ENCODE measurements around the gene CFAP251. TPM values are rescaled to one million over a fixed set of nuclear protein-coding genes. Genes with fewer than 3 reads are reported as not detected.

Gene CFAP251
- total and polyA plus RNA-seq, 2 donors (not counting 1 experiment from before 2014, with no cell fraction given), result 2.7 to 7.9 TPM

GRCh38 chr12:121953117-121953692, 34.8 kb downstream of the CFAP251 start:
- TF ChIP-seq EZH2 (IDR thresholded peaks at IDR 0.05; ENCODE audit: low read length, missing control alignments) (no peak), CTCF (conservative IDR thresholded peaks at IDR 0.05 in 1 of 2, IDR thresholded peaks at IDR 0.05 in 1 of 2; ENCODE audit: low read depth in 1 of 2, low read length in 2 of 2) (no peak)
- no peak for DNase-seq (ENCODE audit: low read depth in 2 of 2)
- no peaks in the 10 kb centered on the region for H3K36me3 ChIP-seq (ENCODE audit: control insufficient read depth, insufficient read depth, low read length)
- H3K4me3 ChIP-seq (replicated peaks in 1 of 4; ENCODE audit: control extremely low read depth in 1 of 4, insufficient read depth in 1 of 4, low read depth in 3 of 4, low read length in 4 of 4), result no peak overlapping the region
- no peaks in the 10 kb centered on the region for H3K27me3 ChIP-seq (ENCODE audit: control insufficient read depth, insufficient read depth, low read length)
- H2AFZ ChIP-seq (ENCODE audit: low read length), result no peak overlapping the region
- no peaks in the 10 kb centered on the region for H3K9me3 ChIP-seq (ENCODE audit: control insufficient read depth, insufficient read depth, low read depth, low read length)
- no peaks in the 10 kb centered on the region for H3K79me2 ChIP-seq (ENCODE audit: control insufficient read depth, insufficient read depth, low read length)
- H3K4me1 ChIP-seq (ENCODE audit: control insufficient read depth, extremely low read depth, insufficient read depth, low read length), result no peaks in the 10 kb centered on the region
- H3K9ac ChIP-seq (ENCODE audit: insufficient read depth, low read length), result no peak overlapping the region
- no peak overlapping the region for H3K27ac ChIP-seq (ENCODE audit: insufficient read depth, low read length)
- H4K20me1 ChIP-seq (ENCODE audit: control insufficient read depth, extremely low read depth, insufficient read depth, low read length), result no peaks in the 10 kb centered on the region
- no peak overlapping the region for H3K4me2 ChIP-seq (ENCODE audit: extremely low read depth, insufficient read depth, low read length)

- Histone ChIP-seq H4K20me1 (ENCODE audit: control insufficient read depth, extremely low read depth, insufficient read depth, low read length) (no peaks in the 10 kb centered on the region), H2AFZ (ENCODE audit: low read length) (no peak overlapping the region), H3K4me3 (replicated peaks in 1 of 4; ENCODE audit: control extremely low read depth in 1 of 4, insufficient read depth in 1 of 4, low read depth in 3 of 4, low read length in 4 of 4) (no peak overlapping the region), H3K9me3 (ENCODE audit: control insufficient read depth, insufficient read depth, low read depth, low read length) (no peaks in the 10 kb centered on the region), H3K27me3 (ENCODE audit: control insufficient read depth, insufficient read depth, low read length) (no peaks in the 10 kb centered on the region), H3K4me1 (ENCODE audit: control insufficient read depth, extremely low read depth, insufficient read depth, low read length) (no peaks in the 10 kb centered on the region), H3K27ac (ENCODE audit: insufficient read depth, low read length) (no peak overlapping the region), H3K9ac (ENCODE audit: insufficient read depth, low read length) (no peak overlapping the region), H3K36me3 (ENCODE audit: control insufficient read depth, insufficient read depth, low read length) (no peaks in the 10 kb centered on the region), H3K4me2 (ENCODE audit: extremely low read depth, insufficient read depth, low read length) (no peak overlapping the region), H3K79me2 (ENCODE audit: control insufficient read depth, insufficient read depth, low read length) (no peaks in the 10 kb centered on the region)
- TF ChIP-seq CTCF (conservative IDR thresholded peaks at IDR 0.05 in 1 of 2, IDR thresholded peaks at IDR 0.05 in 1 of 2; ENCODE audit: low read depth in 1 of 2, low read length in 2 of 2) (no peak), EZH2 (IDR thresholded peaks at IDR 0.05; ENCODE audit: low read length, missing control alignments) (no peak)
- no peak for DNase-seq (ENCODE audit: low read depth in 2 of 2)
Measured at GRCh38 chr12:121953695-121954094, 35.3 kb downstream of the CFAP251 start.

- H3K27me3 ChIP-seq (ENCODE audit: control insufficient read depth, insufficient read depth, low read length), result no peaks in the 10 kb centered on the region
- no peak overlapping the region for H3K27ac ChIP-seq (ENCODE audit: insufficient read depth, low read length)
- H3K9me3 ChIP-seq (ENCODE audit: control insufficient read depth, insufficient read depth, low read depth, low read length), result no peaks in the 10 kb centered on the region
- no peaks in the 10 kb centered on the region for H3K36me3 ChIP-seq (ENCODE audit: control insufficient read depth, insufficient read depth, low read length)
- no peak overlapping the region for H3K4me3 ChIP-seq (replicated peaks in 1 of 4; ENCODE audit: control extremely low read depth in 1 of 4, insufficient read depth in 1 of 4, low read depth in 3 of 4, low read length in 4 of 4)
- H3K79me2 ChIP-seq (ENCODE audit: control insufficient read depth, insufficient read depth, low read length), result no peaks in the 10 kb centered on the region
- no peak overlapping the region for H2AFZ ChIP-seq (ENCODE audit: low read length)
- TF ChIP-seq EZH2 (IDR thresholded peaks at IDR 0.05; ENCODE audit: low read length, missing control alignments), result no peak
- TF ChIP-seq CTCF (conservative IDR thresholded peaks at IDR 0.05 in 1 of 2, IDR thresholded peaks at IDR 0.05 in 1 of 2; ENCODE audit: low read depth in 1 of 2, low read length in 2 of 2), result peak; percentile 57 to 65
- H3K4me1 ChIP-seq (ENCODE audit: control insufficient read depth, extremely low read depth, insufficient read depth, low read length), result no peaks in the 10 kb centered on the region
- no peak overlapping the region for H3K4me2 ChIP-seq (ENCODE audit: extremely low read depth, insufficient read depth, low read length)
- no peaks in the 10 kb centered on the region for H4K20me1 ChIP-seq (ENCODE audit: control insufficient read depth, extremely low read depth, insufficient read depth, low read length)
- no peak overlapping the region for H3K9ac ChIP-seq (ENCODE audit: insufficient read depth, low read length)
- peak in 1 of 2 donors; percentile 52 for DNase-seq (ENCODE audit: low read depth in 2 of 2)
Measured at GRCh38 chr12:121955258-121956237, 37.2 kb downstream of the CFAP251 start.
